ENCODE measurements around the gene NABP2.

- TF ChIP-seq CTCF (IDR thresholded peaks at IDR 0.05 in 4 of 5, conservative IDR thresholded peaks at IDR 0.05 in 1 of 5), result peak in 4 of 5 experiments; percentile 45 to 55 (median 55)
- no peak for TF ChIP-seq POLR2A (IDR thresholded peaks at IDR 0.05)
These were observed 17.5 kb upstream of the NABP2 start for GRCh38 chr12:56206452-56207166.

Data from gastrocnemius medialis (tissue), 4 donors.